MCF 10A (cell line): Measurements from ENCODE around the gene SGIP1. TPM values are rescaled to one million over a fixed set of nuclear protein-coding genes. Genes with fewer than 3 reads are reported as not detected.
"Not testable (repeated sequence)": the region's sequence is repeated elsewhere in the genome, so short reads cannot be mapped to it uniquely, and the experiment has no call there.

Experiments used
- BruUV-seq: library from RNA; stranded (reverse); fragments of 400-500 nt; replicated peaks from 2 replicates; lab custom pipeline; 2021; lab: Mats Ljungman, UMichigan
- CTCF ChIA-PET: fragments of 300-600 bp; sonication (Branson Sonifier 250); formaldehyde crosslinking; extraction: SDS; loops from one replicate; lab custom pipeline; 2021; ENCODE audit warnings: antibody characterized with exemption, inconsistent platforms; lab: Yijun Ruan, JAX
- POLR2A ChIA-PET: fragments of 300-600, 350-650 bp; sonication (Branson Sonifier 250); formaldehyde crosslinking; extraction: SDS; loops from one replicate; lab custom pipeline; 2020; ENCODE audit warnings: antibody characterized with exemption, inconsistent platforms; lab: Yijun Ruan, JAX
- DNase-seq: peaks from one replicate; pipeline ENCODE4 v3.0.0-alpha.2; 2018; ENCODE audit not compliant: unreplicated experiment
- H3K27ac Mint-ChIP-seq: one replicate; pipeline ENCODE4 v1.8.0; 2022; ENCODE audit warnings: mild to moderate bottlenecking, low read depth, mixed read lengths; ENCODE audit not compliant: unreplicated experiment
- H3K27me3 Mint-ChIP-seq: one replicate; pipeline ENCODE4 v1.8.0; 2022; ENCODE audit warnings: mixed read lengths; ENCODE audit not compliant: insufficient read depth, unreplicated experiment
- H3K36me3 Mint-ChIP-seq: one replicate; pipeline ENCODE4 v1.8.0; 2022; ENCODE audit warnings: mild to moderate bottlenecking, moderate library complexity, mixed read lengths; ENCODE audit not compliant: insufficient read depth, unreplicated experiment
- H3K4me1 Mint-ChIP-seq: one replicate; pipeline ENCODE4 v1.8.0; 2022; ENCODE audit warnings: mixed read lengths; ENCODE audit not compliant: insufficient read depth, unreplicated experiment
- H3K4me3 Mint-ChIP-seq: one replicate; pipeline ENCODE4 v1.8.0; 2022; ENCODE audit warnings: mild to moderate bottlenecking, moderate library complexity, mixed read lengths; ENCODE audit not compliant: unreplicated experiment
- H3K9me3 Mint-ChIP-seq: one replicate; pipeline ENCODE4 v1.8.0; 2022; ENCODE audit warnings: mixed read lengths; ENCODE audit not compliant: unreplicated experiment
- CTCF ChIP-seq: fragments of 200-600 bp; IDR thresholded peaks from one replicate; pipeline ENCODE4 v1.8.0; 2022; ENCODE audit warnings: antibody characterized with exemption, mild to moderate bottlenecking; ENCODE audit not compliant: unreplicated experiment
- intact Hi-C: fragments of 100-400 bp; cut with micrococcal nuclease; formaldehyde crosslinking; loops from 2 replicates; pipeline ENCODE4 v1.14.1; 2022
- total RNA-seq: library from RNA; stranded (reverse); gene quantifications from 2 replicates; pipeline ENCODE4 v1.2.3, GENCODE V29; 2022

Gene SGIP1
- total RNA-seq, 1 experiment from 2014 or later, result not detected

GRCh38 chr1:66732407-66733166 lies 198.6 kb downstream of the SGIP1 start:
- TF ChIP-seq CTCF, result no peak
- Mint-ChIP-seq H3K4me3 (no peak overlapping the region), H3K27ac (peak overlapping the region; percentile 16), H3K27me3 (no peaks in the 10 kb centered on the region), H3K4me1 (peaks cover 14% of the 10 kb centered on the region), H3K9me3 (no peaks in the 10 kb centered on the region), H3K36me3 (no peaks in the 10 kb centered on the region)
- ChIA-PET POLR2A (interaction anchor here (0.7 kb wide), 2 partner anchors 517 to 1012 kb away, joined by 4 read pairs; no protein-coding TSS in a partner anchor), CTCF (interaction anchor here (0.6 to 1.5 kb wide), 4 partner anchors 10 to 201 kb away, joined by 3 to 8 read pairs (median 4); no protein-coding TSS in a partner anchor)
- no TSS peak for BruUV-seq
- intact Hi-C loops, result no loop called here
- no peak for DNase-seq

GRCh38 chr1:66733348-66734017 lies 199.5 kb downstream of the SGIP1 start:
- Mint-ChIP-seq H3K4me3 (no peak overlapping the region), H3K9me3 (no peaks in the 10 kb centered on the region), H3K27me3 (no peaks in the 10 kb centered on the region), H3K4me1 (peaks cover 6% of the 10 kb centered on the region), H3K36me3 (no peaks in the 10 kb centered on the region), H3K27ac (no peak overlapping the region)
- ChIA-PET POLR2A (interaction anchor here (1.0 kb wide), 1 partner anchor 211 kb away, joined by 3 read pairs; no protein-coding TSS in a partner anchor), CTCF (interaction anchor here (0.6 to 1.5 kb wide), 4 partner anchors 15 to 1583 kb away, joined by 3 to 8 read pairs (median 4); no protein-coding TSS in a partner anchor)
- no peak for TF ChIP-seq CTCF
- peak; percentile 37 for DNase-seq
- intact Hi-C loops, result no loop called here
- no TSS peak for BruUV-seq

- CTCF ChIA-PET, result interaction anchor here (0.5 to 0.7 kb wide), 2 partner anchors 33 to 343 kb away, joined by 3 to 4 read pairs; no protein-coding TSS in a partner anchor
These were observed 200.6 kb downstream of the SGIP1 start for GRCh38 chr1:66734531-66734930.

GRCh38 chr1:66737836-66738235 lies 203.9 kb downstream of the SGIP1 start:
- Mint-ChIP-seq H3K4me1 (no peaks in the 10 kb centered on the region), H3K27ac (no peak overlapping the region), H3K9me3 (no peaks in the 10 kb centered on the region), H3K27me3 (no peaks in the 10 kb centered on the region), H3K4me3 (no peak overlapping the region), H3K36me3 (no peaks in the 10 kb centered on the region)
- TF ChIP-seq CTCF, result no peak
- no TSS peak for BruUV-seq
- intact Hi-C loops, result no loop called here
- DNase-seq, result no peak
- ChIA-PET POLR2A (no interaction called here), CTCF (interaction anchor here (0.9 to 1.7 kb wide), 5 partner anchors 9 to 476 kb away, joined by 3 read pairs; no protein-coding TSS in a partner anchor)

More at GRCh38 chr1:66734531-66734930, 200.6 kb downstream of the SGIP1 start:
- H3K4me3 Mint-ChIP-seq, BruUV-seq, DNase-seq, H3K9me3 Mint-ChIP-seq, H3K36me3 Mint-ChIP-seq, H3K27ac Mint-ChIP-seq, H3K27me3 Mint-ChIP-seq, POLR2A ChIA-PET, intact Hi-C loops, H3K4me1 Mint-ChIP-seq: not testable (repeated sequence)
